Activated T-cell treated with anti-CD3 and anti-CD28 coated beads for 1 hour (primary cell): ENCODE measurements around the gene ZNF768.
"Not testable (repeated sequence)": the region's sequence is repeated elsewhere in the genome, so short reads cannot be mapped to it uniquely, and the experiment has no call there.

Source experiments
- DNase-seq: peaks from one replicate; pipeline ENCODE4 v3.0.0-alpha.2; 2020; ENCODE audit warnings: low read depth

The ZNF768 gene

GRCh38 chr16:30509081-30509765, 17.1 kb downstream of the ZNF768 start:
- DNase-seq, result no peak

GRCh38 chr16:30503403-30504296, 22.7 kb downstream of the ZNF768 start:
- no peak for DNase-seq

DNA sequence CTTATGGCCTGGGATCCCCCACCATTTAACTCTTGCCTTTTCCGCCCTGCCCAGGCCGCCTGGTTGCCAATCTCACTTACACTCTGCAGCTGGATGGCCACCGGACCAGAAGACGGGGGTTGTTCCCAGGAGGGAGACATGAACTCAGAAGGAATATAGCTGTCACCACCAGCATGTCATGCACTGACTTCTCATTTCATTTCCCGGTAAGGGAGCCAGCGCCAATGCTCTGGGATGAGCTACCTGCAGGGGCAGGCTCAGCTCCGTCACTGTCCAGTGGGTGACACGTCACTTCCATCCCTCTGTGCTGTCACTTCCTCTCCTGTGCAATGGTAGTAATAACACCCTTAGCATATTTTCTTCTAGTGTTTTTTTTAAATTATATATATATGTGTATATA, 27.1 kb downstream of the ZNF768 start:
- DNase-seq, result no peak

- no peak for DNase-seq
Measured at GRCh38 chr16:30494709-30495108, 31.7 kb downstream of the ZNF768 start.

DNA sequence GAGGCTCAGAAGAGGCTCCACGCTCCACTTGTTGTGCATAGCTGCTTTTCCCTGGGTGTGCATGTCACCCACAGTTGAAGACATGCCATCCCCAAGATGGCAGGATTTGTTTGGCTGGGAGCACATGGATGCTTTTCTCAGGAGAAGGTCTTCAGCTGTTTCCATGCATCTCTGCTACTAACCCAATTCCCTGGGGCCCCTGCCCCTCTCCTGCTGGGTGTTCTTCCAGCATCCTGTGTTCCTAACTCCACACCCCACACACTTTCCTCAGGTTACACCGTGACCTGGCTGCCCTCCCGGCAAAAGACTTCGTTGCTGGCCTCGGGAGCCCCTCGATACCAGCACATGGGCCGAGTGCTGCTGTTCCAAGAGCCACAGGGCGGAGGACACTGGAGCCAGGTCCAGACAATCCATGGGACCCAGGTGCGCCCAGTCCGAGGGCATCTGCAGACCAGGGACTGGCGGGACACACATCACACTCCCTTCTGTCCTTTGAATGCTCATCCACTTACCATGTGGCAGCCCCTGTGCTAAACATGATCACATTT, 32.4 kb downstream of the ZNF768 start:
- DNase-seq, result no peak

GRCh38 chr16:30491744-30492308, 34.5 kb downstream of the ZNF768 start:
- DNase-seq, result peak; percentile 17

- no peak for DNase-seq
Measured at GRCh38 chr16:30491229-30491628, 35.1 kb downstream of the ZNF768 start.

- no peak for DNase-seq
Measured at GRCh38 chr16:30490210-30490609, 36.2 kb downstream of the ZNF768 start.

DNA sequence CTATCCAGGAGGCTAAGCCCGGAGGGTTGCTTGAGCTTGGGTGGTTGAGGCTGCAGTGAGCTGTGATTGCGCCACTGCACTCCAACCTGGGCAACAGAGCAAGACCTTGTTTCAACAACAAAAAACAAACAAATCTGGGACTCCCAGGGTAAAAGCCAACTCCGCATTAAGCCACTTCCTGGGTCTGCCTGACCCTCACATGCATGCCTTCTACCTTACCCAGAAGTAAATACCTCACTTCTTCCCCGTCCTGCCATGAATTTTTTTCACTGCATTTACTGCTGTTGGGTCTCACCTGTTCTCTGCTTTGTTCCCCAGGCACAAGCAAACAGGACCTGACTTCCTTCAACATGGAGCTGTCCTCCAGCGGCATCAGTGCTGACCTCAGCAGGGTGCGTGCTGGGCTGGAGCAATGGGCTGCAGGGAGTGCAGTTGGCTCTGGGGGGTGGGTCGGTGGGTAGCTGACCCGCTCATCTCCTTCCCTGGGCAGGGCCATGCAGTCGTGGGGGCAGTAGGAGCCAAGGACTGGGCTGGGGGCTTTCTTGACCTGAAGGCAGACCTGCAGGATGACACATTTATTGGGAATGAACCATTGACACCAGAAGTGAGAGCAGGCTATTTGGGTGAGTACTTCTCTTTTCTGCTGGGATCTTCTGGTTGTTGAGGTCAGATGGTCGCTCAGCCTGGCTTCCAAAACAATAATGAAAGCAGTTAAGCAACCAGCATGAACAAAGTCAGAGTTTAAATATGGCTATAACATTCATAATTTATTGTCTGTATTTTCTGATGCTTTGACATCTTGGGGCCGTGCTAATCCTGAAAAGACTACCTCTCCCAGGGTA, 37.4 kb downstream of the ZNF768 start:
- no peak for DNase-seq

DNA sequence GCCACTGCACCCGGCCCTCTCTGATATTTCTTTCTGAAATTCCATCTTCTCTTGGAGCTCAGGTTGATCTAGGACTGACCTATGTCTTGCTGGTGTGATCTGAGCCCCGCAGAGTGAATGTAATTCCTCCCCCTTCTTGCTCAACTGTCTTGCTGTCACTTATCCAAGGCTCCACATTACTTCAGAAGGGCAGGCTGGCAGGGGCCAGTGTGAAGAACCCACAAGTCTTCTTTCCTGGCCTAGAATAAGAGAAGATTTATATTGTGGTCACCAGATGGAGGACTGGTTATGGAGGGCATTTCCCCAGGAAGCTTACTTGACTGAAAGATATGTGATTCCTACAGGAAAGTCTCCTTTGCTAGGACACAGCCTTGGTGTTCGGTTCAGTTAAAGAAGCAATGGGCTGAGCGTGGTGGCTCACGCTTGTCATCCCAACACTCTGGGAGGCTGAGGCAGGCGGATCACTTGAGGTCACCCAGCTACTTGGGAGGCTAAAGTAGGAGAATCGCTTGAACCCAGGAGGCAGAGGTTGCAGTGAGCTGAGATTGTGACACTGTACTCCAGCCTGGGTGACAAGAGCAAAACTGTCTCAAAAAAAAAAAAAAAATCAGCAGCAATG, 40.4 kb downstream of the ZNF768 start:
- no peak for DNase-seq

GRCh38 chr16:30484887-30485286, 41.5 kb downstream of the ZNF768 start:
- no peak for DNase-seq

DNA sequence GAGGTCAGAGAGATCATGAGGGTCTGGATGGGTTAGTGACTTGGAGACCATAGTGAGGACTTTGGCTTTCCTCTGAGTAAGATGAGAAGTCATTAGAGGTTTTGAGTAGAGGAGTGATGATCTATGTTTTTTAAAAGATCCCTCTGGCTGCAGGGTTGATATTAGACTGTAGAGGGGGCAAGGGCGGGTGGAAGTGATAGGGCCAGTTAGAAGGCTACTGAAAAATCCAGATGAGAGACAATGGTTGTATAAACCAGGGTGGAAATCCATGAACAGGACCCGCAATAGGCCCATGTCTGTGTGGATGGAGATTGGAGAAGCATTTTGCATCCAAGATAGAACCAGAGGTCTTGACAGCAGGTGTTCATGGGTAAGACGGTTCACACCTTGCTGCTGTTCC, 44.0 kb downstream of the ZNF768 start:
- no peak for DNase-seq

DNA sequence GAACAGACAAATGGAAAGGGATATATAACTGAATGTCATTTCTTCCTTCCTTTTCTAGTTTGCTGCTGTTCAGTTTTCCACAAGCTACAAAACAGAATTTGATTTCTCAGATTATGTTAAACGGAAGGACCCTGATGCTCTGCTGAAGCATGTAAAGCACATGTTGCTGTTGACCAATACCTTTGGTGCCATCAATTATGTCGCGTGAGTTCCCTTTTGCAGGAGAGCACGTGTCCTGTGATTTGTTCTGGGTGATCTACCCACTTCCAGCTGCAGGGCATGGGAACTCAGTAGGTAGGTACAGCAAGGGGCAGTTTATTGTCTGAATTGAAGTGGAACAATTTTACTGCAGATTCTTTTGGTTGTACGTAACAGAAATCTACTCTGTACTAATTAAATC, 45.0 kb downstream of the ZNF768 start:
- DNase-seq, result no peak

- no peak for DNase-seq
Measured at GRCh38 chr16:30478766-30479478, 47.4 kb downstream of the ZNF768 start.

DNA sequence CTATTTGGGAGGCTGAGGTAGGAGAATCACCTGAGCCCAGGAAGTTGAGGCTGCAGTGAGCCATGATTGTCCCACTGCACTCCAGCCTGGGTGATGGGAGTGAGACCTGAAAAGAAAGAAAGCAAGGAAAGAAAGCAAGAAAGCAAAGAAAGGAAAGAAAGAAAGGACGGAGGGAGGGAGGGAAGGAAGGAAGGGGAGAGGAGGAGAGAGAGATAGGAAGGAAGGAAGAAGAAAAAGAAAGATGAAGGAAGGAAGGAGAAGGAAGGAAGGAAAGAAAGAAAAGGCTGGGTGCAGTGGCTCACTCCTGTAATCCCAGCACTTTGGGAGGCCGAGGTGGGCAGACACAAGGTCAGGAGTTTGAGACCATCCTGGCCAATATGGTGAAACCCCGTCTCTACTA, 48.6 kb downstream of the ZNF768 start:
- DNase-seq, result not testable (repeated sequence)

- DNase-seq, result no peak
Measured at GRCh38 chr16:30476991-30477390, 49.4 kb downstream of the ZNF768 start.

- DNase-seq, result no peak
Measured at GRCh38 chr16:30474684-30475083, 51.7 kb downstream of the ZNF768 start.

- DNase-seq, result no peak
Measured at GRCh38 chr16:30474074-30474452, 52.3 kb downstream of the ZNF768 start.
